ENCODE measurements around the gene RPS6KB2.

RPS6KB2 gene

DNA sequence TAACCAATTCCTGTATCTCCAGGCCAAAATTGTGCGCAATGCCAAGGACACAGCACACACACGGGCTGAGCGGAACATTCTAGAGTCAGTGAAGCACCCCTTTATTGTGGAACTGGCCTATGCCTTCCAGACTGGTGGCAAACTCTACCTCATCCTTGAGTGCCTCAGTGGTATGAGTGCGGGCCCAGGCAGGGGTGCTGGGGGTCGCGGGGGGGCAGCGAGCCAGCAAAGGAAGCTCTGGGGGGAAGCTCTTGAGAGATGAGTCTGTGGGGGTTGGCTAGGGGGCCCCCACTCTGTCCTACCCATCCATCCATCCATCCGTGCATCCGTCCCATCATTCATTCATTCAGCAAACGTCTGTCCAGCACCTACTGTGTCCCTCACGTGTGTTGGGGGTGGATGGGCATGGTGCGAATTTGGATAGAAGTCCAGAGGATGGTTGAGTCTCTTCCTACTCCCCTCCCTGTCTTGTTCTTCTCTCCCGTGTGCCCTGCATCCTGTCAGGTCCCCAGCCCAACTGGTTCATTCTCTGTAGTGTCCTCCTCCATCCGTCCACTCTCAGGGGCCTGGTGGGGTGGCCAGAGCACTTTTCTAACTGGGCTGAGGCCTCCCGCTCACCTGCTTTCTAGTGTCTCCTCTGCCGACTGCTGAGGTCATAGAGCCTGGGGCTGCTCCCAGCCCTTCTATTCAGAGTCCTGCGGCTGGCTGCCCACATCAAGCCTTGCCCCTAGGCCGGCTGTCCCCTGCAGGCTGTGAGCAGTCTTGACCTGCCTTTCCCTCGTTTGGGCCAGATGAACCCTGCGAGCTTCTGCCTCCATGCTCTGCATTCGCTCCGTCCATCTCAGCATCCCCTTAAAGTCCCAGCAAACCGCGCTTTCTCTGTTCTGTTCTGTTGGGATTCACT lies 3.3 kb downstream of the RPS6KB2 start:
- Mint-ChIP-seq H3K4me3 (peak overlapping the region; percentile 55), H3K4me1 (peaks cover 51% of the 10 kb centered on the region), H3K36me3 (ENCODE audit: insufficient read depth) (peaks cover 54% of the 10 kb centered on the region), H3K27ac (ENCODE audit: low read depth) (no peak overlapping the region), H3K27me3 (no peaks in the 10 kb centered on the region), H3K9me3 (no peaks in the 10 kb centered on the region)
- DNase-seq (ENCODE audit: low spot score in 2 of 2) (no peak), ATAC-seq (replicated peaks; ENCODE audit: extremely low read depth, poor library complexity, severe bottlenecking) (no peak)

DNA sequence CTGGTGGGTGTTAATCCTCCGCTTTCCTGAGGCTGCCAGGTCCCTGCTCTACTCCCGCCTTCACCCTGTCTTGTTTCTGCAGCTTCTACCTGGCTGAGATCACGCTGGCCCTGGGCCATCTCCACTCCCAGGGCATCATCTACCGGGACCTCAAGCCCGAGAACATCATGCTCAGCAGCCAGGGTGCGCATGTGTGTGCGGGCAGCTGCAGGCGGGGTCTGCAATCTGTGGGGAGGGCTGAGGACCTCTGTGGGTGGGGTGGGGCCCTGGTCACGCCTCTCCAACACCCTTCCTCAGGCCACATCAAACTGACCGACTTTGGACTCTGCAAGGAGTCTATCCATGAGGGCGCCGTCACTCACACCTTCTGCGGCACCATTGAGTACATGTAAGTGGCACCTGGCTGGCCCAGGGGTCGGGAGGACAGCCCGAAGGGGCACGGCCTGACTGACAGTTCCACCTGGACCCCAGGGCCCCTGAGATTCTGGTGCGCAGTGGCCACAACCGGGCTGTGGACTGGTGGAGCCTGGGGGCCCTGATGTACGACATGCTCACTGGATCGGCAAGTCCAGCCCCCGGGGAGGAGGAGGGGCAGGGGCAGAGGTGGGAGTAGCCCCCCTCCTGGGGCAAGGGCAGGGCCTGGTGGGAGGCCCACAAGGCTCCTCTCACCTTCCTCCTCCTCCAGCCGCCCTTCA lies 4.5 kb downstream of the RPS6KB2 start:
- Mint-ChIP-seq H3K27ac (ENCODE audit: low read depth) (peak overlapping the region; percentile 62), H3K4me1 (peaks cover 54% of the 10 kb centered on the region), H3K9me3 (no peaks in the 10 kb centered on the region), H3K36me3 (ENCODE audit: insufficient read depth) (peaks cover 63% of the 10 kb centered on the region), H3K27me3 (no peaks in the 10 kb centered on the region), H3K4me3 (peak overlapping the region; percentile 96)
- DNase-seq (ENCODE audit: low spot score in 2 of 2) = no peak
- no peak for ATAC-seq (replicated peaks; ENCODE audit: extremely low read depth, poor library complexity, severe bottlenecking)

DNA sequence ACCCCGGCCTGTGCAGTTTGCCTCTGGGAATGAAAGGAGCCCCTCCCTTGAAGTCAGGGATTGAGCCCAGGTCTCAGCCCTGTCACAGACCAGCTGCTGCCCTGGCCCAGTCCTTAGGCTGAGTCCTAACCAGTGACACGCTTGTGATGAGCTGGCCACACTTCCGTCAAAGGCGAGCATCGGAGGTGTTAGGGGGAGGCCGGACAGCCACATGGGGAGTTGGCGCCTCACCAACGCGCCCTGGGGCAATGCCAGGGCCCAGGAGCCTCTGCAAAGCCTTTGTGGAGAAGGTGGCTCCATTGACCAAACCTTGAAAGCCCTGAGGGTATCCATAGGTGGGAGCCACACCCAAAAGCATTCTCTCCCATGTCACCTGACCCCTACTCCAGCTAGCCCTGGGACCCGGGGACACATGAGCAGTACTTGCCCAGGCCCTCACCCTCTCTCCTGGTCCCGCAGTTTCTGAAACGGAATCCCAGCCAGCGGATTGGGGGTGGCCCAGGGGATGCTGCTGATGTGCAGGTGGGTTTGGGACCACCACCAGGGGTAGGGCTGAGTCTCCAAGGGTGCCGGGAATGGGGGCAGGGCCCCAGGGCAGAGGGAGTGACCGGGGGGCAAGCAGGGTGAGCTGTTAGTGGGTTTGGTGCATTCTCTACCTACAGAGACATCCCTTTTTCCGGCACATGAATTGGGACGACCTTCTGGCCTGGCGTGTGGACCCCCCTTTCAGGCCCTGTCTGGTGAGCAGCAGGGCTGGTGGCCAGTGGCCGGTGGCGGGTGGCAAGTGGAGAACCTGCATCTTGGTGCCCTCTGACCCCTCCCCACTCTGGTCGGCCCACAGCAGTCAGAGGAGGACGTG lies 5.5 kb downstream of the RPS6KB2 start:
- Mint-ChIP-seq H3K4me1 (peaks cover 52% of the 10 kb centered on the region), H3K4me3 (peak overlapping the region; percentile 96), H3K27me3 (no peaks in the 10 kb centered on the region), H3K27ac (ENCODE audit: low read depth) (peak overlapping the region; percentile 62), H3K36me3 (ENCODE audit: insufficient read depth) (peaks cover 57% of the 10 kb centered on the region), H3K9me3 (no peaks in the 10 kb centered on the region)
- DNase-seq (ENCODE audit: low spot score in 2 of 2) = no peak
- no peak for ATAC-seq (replicated peaks; ENCODE audit: extremely low read depth, poor library complexity, severe bottlenecking)

DNA sequence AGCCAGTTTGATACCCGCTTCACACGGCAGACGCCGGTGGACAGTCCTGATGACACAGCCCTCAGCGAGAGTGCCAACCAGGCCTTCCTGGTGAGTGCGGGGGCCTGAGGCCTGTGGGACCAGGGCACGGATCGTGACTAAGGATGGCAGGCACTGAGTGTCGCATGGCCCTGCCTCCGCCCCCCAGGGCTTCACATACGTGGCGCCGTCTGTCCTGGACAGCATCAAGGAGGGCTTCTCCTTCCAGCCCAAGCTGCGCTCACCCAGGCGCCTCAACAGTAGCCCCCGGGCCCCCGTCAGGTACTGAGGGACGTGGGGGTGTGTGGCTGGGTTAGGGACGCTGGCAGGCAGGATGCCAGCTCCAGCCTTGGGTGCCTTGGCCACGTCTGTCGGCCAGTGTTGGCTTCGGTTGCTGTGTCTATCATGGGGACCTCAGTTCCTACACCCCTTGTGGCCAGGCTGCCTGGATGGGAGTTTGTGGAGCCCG lies 6.1 kb downstream of the RPS6KB2 start:
- no peak for DNase-seq (ENCODE audit: low spot score in 2 of 2)

DNA sequence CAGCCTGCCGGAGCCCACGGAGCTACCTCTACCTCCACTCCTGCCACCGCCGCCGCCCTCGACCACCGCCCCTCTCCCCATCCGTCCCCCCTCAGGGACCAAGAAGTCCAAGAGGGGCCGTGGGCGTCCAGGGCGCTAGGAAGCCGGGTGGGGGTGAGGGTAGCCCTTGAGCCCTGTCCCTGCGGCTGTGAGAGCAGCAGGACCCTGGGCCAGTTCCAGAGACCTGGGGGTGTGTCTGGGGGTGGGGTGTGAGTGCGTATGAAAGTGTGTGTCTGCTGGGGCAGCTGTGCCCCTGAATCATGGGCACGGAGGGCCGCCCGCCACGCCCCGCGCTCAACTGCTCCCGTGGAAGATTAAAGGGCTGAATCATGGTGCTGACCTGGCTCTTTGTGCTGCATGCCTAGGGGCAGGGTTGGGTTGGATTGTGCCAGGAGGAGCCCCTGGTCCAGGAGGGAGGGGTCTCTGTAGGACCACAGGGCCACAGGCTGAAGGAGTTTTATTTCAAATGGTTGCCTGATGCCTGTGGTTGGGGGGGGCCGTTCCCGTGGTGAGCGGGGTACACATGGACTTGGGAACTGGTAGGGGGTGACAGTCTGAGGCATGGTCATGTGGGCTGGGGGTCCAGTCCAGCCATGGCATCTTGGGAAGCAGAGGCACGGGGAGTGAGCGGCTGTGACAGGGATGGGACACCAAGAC lies 6.9 kb downstream of the RPS6KB2 start:
- Mint-ChIP-seq H3K9me3 (no peaks in the 10 kb centered on the region), H3K27me3 (no peaks in the 10 kb centered on the region), H3K4me3 (peak overlapping the region; percentile 96), H3K4me1 (peaks cover 62% of the 10 kb centered on the region), H3K27ac (ENCODE audit: low read depth) (peak overlapping the region; percentile 97), H3K36me3 (ENCODE audit: insufficient read depth) (peaks cover 59% of the 10 kb centered on the region)
- ATAC-seq (replicated peaks; ENCODE audit: extremely low read depth, poor library complexity, severe bottlenecking) = no peak
- DNase-seq (ENCODE audit: low spot score in 2 of 2) = no peak

More for the DNA sequence above, 6.1 kb downstream of the RPS6KB2 start:
- H3K4me3 Mint-ChIP-seq = peak overlapping the region; percentile 96
- no peaks in the 10 kb centered on the region for H3K27me3 Mint-ChIP-seq
- peaks cover 60% of the 10 kb centered on the region for H3K36me3 Mint-ChIP-seq (ENCODE audit: insufficient read depth)
- H3K27ac Mint-ChIP-seq (ENCODE audit: low read depth) = peak overlapping the region; percentile 62
- H3K9me3 Mint-ChIP-seq = no peaks in the 10 kb centered on the region
- H3K4me1 Mint-ChIP-seq = peaks cover 55% of the 10 kb centered on the region
- ATAC-seq (replicated peaks; ENCODE audit: extremely low read depth, poor library complexity, severe bottlenecking) = no peak

DNA sequence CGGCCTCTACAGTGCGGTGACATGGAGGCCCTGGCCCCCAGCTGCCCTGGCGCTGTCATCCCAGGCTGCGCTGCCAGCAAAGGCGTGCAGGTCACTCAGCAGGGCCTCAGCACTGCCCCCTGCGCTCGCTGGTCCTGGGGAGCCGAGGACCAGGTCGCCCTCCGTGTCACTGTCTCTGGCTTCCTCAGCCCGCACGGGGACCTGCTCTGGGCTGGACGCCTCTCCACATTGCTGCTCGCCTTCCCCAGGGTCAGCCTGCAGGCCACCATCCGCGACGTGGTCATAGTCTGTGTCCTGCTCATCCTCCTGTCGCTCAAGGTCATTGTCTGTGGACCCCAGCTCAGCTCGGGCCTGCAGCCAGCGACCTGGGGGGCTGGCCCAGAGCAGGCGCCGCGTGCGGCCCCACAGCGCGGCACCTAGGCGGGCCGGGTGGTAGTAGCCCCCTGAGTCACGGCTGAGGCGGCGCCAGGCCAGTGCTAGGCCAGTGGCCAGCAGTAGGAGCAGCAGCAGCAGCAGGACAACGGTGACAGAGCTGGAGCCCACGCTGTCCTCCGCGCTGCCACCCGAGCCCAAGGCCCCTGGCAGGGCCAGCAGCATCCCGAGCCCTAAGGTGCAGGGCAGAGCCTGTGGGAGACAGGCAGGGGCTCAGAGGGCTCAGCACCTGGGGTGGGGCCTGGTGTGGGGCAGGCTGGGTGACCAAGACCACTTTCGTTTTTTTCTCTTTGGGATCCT lies 7.6 kb downstream of the RPS6KB2 start:
- H3K4me3 Mint-ChIP-seq = peak overlapping the region; percentile 96
- peaks cover 61% of the 10 kb centered on the region for H3K36me3 Mint-ChIP-seq (ENCODE audit: insufficient read depth)
- no peak for ATAC-seq (replicated peaks; ENCODE audit: extremely low read depth, poor library complexity, severe bottlenecking)
- peak overlapping the region; percentile 97 for H3K27ac Mint-ChIP-seq (ENCODE audit: low read depth)
- H3K4me1 Mint-ChIP-seq = peaks cover 70% of the 10 kb centered on the region
- no peaks in the 10 kb centered on the region for H3K27me3 Mint-ChIP-seq
- no peak for DNase-seq (ENCODE audit: low spot score in 2 of 2)
- no peaks in the 10 kb centered on the region for H3K9me3 Mint-ChIP-seq

DNA sequence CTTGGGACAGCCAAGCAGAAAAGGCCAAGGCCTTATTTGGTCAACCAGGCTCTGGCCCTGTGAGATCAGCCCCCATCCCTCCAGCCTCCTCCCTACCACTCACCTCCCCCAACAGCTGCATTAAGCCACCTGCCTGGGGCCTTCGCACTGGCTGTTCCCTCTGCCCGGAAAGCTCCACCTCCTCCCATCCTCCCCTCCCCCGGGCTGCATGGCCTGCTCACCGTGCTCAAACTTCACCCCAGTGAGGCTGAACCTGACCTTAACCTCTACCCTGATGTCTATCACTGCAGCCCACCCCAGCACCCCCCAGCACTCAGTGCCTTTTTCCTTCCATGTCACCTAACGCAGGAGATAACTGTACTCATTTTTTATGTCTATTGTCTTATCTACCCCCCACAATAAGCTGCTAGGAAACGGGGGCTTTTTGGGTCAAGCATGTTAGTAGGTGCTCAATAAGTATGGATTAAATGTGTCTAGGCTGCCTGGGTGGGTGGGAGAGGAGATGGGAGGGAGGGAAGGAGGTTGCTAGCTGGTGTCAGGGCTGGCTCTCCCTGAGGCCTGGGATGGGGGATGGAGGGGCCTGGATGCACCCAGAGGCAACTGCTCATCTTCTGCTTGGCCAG lies 8.3 kb downstream of the RPS6KB2 start:
- Mint-ChIP-seq H3K4me3 (peak overlapping the region; percentile 96), H3K9me3 (no peaks in the 10 kb centered on the region), H3K27ac (ENCODE audit: low read depth) (peak overlapping the region; percentile 97), H3K4me1 (peaks cover 74% of the 10 kb centered on the region), H3K36me3 (ENCODE audit: insufficient read depth) (peaks cover 58% of the 10 kb centered on the region), H3K27me3 (no peaks in the 10 kb centered on the region)
- ATAC-seq (replicated peaks; ENCODE audit: extremely low read depth, poor library complexity, severe bottlenecking) = peak; percentile 29
- DNase-seq (ENCODE audit: low spot score in 2 of 2) = peak in 1 of 2 donors; percentile 47

DNA sequence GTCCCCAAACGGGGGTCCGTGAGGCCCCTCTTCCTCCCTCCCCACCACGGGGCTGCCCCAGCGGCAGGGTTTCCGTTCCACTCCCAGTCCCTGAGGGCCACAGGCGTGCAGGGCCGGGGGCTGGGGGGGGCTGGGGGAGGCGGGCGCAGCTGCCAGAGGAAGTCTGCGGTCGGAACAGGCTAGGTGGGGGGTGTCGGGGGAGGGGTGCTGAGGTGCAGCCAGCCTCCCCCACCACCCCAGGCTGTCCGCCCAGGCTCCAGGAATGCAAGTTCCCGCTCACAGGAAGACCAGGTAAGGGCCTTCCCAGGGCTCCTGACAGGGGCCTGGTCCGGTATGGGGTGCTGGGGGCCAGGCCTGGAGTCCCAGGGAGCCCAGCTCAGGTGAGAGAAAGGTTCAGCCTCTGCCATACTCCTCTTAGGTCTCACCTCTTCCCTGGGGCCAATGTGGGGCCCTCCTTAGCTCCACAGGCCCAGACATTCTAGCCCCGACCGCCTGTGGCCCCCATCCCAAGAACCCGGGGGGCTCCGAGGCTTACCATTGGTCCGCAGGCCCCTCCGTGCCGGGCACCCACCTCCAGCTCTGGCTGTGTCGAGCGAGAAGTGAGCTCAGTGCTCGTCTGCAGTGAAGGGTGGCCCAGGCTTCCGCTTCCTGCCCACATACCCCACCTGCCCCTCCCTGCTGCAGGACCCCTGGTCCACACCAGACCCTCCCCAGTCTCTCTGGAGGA lies 9.0 kb downstream of the RPS6KB2 start, which contains the start of gene PTPRCAP:
Gene PTPRCAP (minus strand): TSS at position 601 of the 727 bp plus-strand sequence. CDS start 63 bp downstream, at position 538.
- Mint-ChIP-seq H3K4me3 (peak within 1 kb of the TSS; percentile 96), H3K9me3 (no peaks in the 10 kb centered on the region), H3K36me3 (ENCODE audit: insufficient read depth) (peaks cover 59% of the 10 kb centered on the region), H3K27ac (ENCODE audit: low read depth) (peak within 1 kb of the TSS; percentile 97), H3K4me1 (peaks cover 72% of the 10 kb centered on the region), H3K27me3 (no peaks in the 10 kb centered on the region)
- ATAC-seq (replicated peaks; ENCODE audit: extremely low read depth, poor library complexity, severe bottlenecking) = peak; percentile 70
- peak in 1 of 2 donors; percentile 67 for DNase-seq (ENCODE audit: low spot score in 2 of 2)

DNA sequence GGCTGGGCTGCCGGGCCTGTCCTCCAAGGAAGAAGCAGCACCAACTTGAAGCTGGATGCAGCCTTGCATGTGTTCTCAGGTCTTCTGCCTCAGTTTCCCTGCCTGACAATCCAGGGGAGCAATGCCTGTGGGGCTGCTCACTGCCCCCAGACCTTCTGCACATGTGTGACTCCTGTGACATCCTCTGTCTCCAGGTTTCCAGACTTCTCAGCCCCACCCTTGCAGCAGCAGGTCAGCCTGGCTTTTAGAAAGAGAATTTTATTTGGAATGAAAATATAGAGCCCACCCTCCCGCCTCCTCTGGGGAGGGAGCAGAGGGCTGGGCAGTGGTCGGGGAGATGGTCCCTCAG lies 9.5 kb downstream of the RPS6KB2 start:
- ATAC-seq (replicated peaks; ENCODE audit: extremely low read depth, poor library complexity, severe bottlenecking) (no peak), DNase-seq (ENCODE audit: low spot score in 2 of 2) (no peak)
- Mint-ChIP-seq H3K4me1 (peaks cover 66% of the 10 kb centered on the region), H3K9me3 (no peaks in the 10 kb centered on the region), H3K27me3 (no peaks in the 10 kb centered on the region), H3K4me3 (peak overlapping the region; percentile 96), H3K36me3 (ENCODE audit: insufficient read depth) (peaks cover 59% of the 10 kb centered on the region), H3K27ac (ENCODE audit: low read depth) (peak overlapping the region; percentile 97)

DNA sequence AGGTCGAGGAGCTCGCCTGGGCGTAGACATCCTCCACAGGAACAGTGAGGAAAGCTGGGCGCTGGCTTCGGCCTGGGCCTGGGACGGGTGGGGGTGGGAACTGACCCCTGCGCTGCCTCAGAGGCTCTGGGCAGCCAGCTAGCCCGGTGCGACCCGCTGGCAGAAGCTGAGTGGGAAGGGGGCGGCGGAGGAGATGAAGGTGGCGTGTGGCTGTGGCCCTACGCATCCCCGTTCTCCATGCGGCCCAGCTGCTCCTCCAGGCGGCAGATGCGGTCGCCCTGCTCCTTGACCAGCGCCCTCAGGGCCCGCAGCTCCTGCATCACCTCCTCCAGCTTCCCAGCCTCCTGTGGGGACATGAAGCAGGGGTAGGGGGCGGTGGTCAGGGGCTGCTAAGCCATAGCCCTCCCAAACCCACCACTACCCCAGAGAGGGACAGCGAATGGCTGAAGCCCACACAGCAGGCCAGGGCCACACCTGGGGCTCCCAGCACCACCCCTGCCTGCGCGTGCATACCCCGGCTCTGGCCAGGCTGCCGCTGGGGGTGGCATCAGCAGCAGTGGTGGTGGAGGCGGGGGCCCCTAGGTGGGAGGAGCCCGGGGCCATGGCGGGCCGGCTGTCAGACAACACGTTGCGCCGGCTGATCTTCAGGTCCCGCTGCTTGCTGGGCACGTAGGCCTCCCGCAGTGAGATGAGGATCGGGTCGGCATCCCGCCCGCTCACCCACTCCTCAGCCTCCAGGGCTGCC lies 10.0 kb downstream of the RPS6KB2 start:
- Mint-ChIP-seq H3K27ac (ENCODE audit: low read depth) (peak overlapping the region; percentile 97), H3K4me1 (peaks cover 61% of the 10 kb centered on the region), H3K36me3 (ENCODE audit: insufficient read depth) (peaks cover 56% of the 10 kb centered on the region), H3K4me3 (peak overlapping the region; percentile 96), H3K9me3 (no peaks in the 10 kb centered on the region), H3K27me3 (no peaks in the 10 kb centered on the region)
- DNase-seq (ENCODE audit: low spot score in 2 of 2) (peak; percentile 62 to 64), ATAC-seq (replicated peaks; ENCODE audit: extremely low read depth, poor library complexity, severe bottlenecking) (peak; percentile 37)
